Adrenal gland (tissue), 5 donors: Measurements from ENCODE around the gene MESP2.

Experiments
- POLR2A ChIP-seq, 2 donors: fragments of 450-650 bp; IDR thresholded peaks; one replicate each; pipeline ENCODE4 v1.6.1; 2017; ENCODE audit warnings: antibody characterized with exemption in 2 of 2, mild to moderate bottlenecking in 2 of 2, moderate library complexity in 1 of 2
- TF ChIP-seq, protein P1 (sequence below), 6 experiments: fragments of 450-650 bp in 4 of 6; fragments of 200-600 bp in 2 of 6; sonication (generic) in 1 of 6; IDR thresholded peaks; 1 replicate in 5 of 6; 2 replicates in 1 of 6; pipeline versions ENCODE4 v1.5.1 to v1.8.0; 2016 to 2021; ENCODE audit warnings: antibody characterized with exemption in 6 of 6, mild to moderate bottlenecking in 2 of 6, moderate library complexity in 1 of 6
- donor health status: DM: no; HTN: no; CAD: no.

- no peak for TF ChIP-seq POLR2A (IDR thresholded peaks at IDR 0.05)
- TF ChIP-seq, protein P1, sequence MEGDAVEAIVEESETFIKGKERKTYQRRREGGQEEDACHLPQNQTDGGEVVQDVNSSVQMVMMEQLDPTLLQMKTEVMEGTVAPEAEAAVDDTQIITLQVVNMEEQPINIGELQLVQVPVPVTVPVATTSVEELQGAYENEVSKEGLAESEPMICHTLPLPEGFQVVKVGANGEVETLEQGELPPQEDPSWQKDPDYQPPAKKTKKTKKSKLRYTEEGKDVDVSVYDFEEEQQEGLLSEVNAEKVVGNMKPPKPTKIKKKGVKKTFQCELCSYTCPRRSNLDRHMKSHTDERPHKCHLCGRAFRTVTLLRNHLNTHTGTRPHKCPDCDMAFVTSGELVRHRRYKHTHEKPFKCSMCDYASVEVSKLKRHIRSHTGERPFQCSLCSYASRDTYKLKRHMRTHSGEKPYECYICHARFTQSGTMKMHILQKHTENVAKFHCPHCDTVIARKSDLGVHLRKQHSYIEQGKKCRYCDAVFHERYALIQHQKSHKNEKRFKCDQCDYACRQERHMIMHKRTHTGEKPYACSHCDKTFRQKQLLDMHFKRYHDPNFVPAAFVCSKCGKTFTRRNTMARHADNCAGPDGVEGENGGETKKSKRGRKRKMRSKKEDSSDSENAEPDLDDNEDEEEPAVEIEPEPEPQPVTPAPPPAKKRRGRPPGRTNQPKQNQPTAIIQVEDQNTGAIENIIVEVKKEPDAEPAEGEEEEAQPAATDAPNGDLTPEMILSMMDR (IDR thresholded peaks at IDR 0.05): no peak
These were observed 7.2 kb downstream of the MESP2 start for GRCh38 chr15:89783111-89783860.
